Trophoblast cell (in vitro differentiated cells and primary cell): ENCODE data around the gene TARBP1.
A peak's percentile ranks its signal among the peaks of the same experiment; 100 is the strongest.

Experiments used
- DNase-seq, 2 donors: peaks; one replicate each; pipeline ENCODE4 v3.0.0-alpha.2; 2016
- H2AFZ ChIP-seq: 2 replicates; pipeline ENCODE4 v1.6.1; 2013; ENCODE audit warnings: low read length, moderate library complexity, mild to moderate bottlenecking; ENCODE audit not compliant: insufficient read depth, poor library complexity
- H2AK5ac ChIP-seq: 2 replicates; pipeline ENCODE4 v1.6.1; 2013; ENCODE audit warnings: mild to moderate bottlenecking, low read length
- H2BK120ac ChIP-seq: 2 replicates; pipeline ENCODE4 v1.6.1; 2013; ENCODE audit warnings: low read length, mild to moderate bottlenecking, moderate library complexity; ENCODE audit not compliant: insufficient read depth, poor library complexity
- H2BK12ac ChIP-seq: 2 replicates; pipeline ENCODE4 v1.6.1; 2013; ENCODE audit warnings: mild to moderate bottlenecking, low read length, moderate library complexity
- H2BK5ac ChIP-seq: 2 replicates; pipeline ENCODE4 v1.6.1; 2013; ENCODE audit warnings: low read length, low read depth, moderate library complexity, mild to moderate bottlenecking; ENCODE audit not compliant: poor library complexity
- H3K14ac ChIP-seq: 2 replicates; pipeline ENCODE4 v1.6.1; 2013; ENCODE audit warnings: mild to moderate bottlenecking, low read length
- H3K18ac ChIP-seq: 2 replicates; pipeline ENCODE4 v1.6.1; 2013; ENCODE audit warnings: mild to moderate bottlenecking, low read length
- H3K23ac ChIP-seq: 2 replicates; pipeline ENCODE4 v1.6.1; 2013; ENCODE audit warnings: low read length
- H3K27ac ChIP-seq: 2 replicates; pipeline ENCODE4 v1.5.1; 2013; ENCODE audit warnings: low read depth, mild to moderate bottlenecking, inconsistent platforms, low read length, moderate library complexity
- H3K27me3 ChIP-seq: 2 replicates; pipeline ENCODE4 v1.6.1; 2013; ENCODE audit warnings: inconsistent platforms, mild to moderate bottlenecking, low read length, moderate library complexity; ENCODE audit not compliant: insufficient read depth
- H3K36me3 ChIP-seq, 2 experiments: 1 replicate in 1 of 2; 2 replicates in 1 of 2; pipeline ENCODE4 v1.6.1; 2013; ENCODE audit warnings: low read length in 2 of 2, mild to moderate bottlenecking in 2 of 2, moderate library complexity in 1 of 2; ENCODE audit not compliant: insufficient read depth in 2 of 2, control insufficient read depth in 1 of 2
- H3K4ac ChIP-seq: 2 replicates; pipeline ENCODE4 v1.6.1; 2013; ENCODE audit warnings: low read depth, mild to moderate bottlenecking, low read length, moderate library complexity
- H3K4me1 ChIP-seq, 2 experiments: 1 replicate in 1 of 2; 2 replicates in 1 of 2; pipeline ENCODE4 v1.6.1; 2013; ENCODE audit warnings: low read length in 2 of 2, mild to moderate bottlenecking in 2 of 2, moderate library complexity in 1 of 2; ENCODE audit not compliant: insufficient read depth in 2 of 2, control insufficient read depth in 1 of 2
- H3K4me2 ChIP-seq: 2 replicates; pipeline ENCODE4 v1.6.1; 2013; ENCODE audit warnings: inconsistent platforms, mild to moderate bottlenecking, low read length, moderate library complexity
- H3K4me3 ChIP-seq: 2 replicates; pipeline ENCODE4 v1.5.1; 2013; ENCODE audit warnings: mild to moderate bottlenecking, low read depth, low read length, inconsistent platforms
- H3K79me1 ChIP-seq: one replicate; pipeline ENCODE4 v1.6.1; 2013; ENCODE audit warnings: low read length
- H3K79me2 ChIP-seq: 2 replicates; pipeline ENCODE4 v1.6.1; 2013; ENCODE audit warnings: low read length, mild to moderate bottlenecking; ENCODE audit not compliant: control insufficient read depth, insufficient read depth, poor library complexity
- H3K9ac ChIP-seq: 2 replicates; pipeline ENCODE4 v1.6.1; 2013; ENCODE audit warnings: mild to moderate bottlenecking, low read length
- H3K9me3 ChIP-seq: 2 replicates; pipeline ENCODE4 v1.6.1; 2013; ENCODE audit warnings: low read depth, mild to moderate bottlenecking, control low read depth, inconsistent platforms, low read length; ENCODE audit not compliant: insufficient read depth
- H4K12ac ChIP-seq: 2 replicates; pipeline ENCODE4 v1.6.1; 2013; ENCODE audit warnings: low read depth, mild to moderate bottlenecking, low read length, moderate library complexity
- H4K8ac ChIP-seq: 2 replicates; pipeline ENCODE4 v1.6.1; 2013; ENCODE audit warnings: low read depth, mild to moderate bottlenecking, low read length, moderate library complexity
- H4K91ac ChIP-seq: one replicate; pipeline ENCODE4 v1.6.1; 2013; ENCODE audit warnings: low read depth, mild to moderate bottlenecking, low read length, moderate library complexity
- WGBS: extraction: QIAGEN DNeasy Blood & Tissue Kit; methylation state at CpG from one replicate; pipeline ENCODE4 v1.1.7; 2013; ENCODE audit warnings: missing lambda C conversion rate; ENCODE audit not compliant: insufficient read length, insufficient coverage; ENCODE audit errors: extremely low coverage; 5-methylcytosine and 5-hydroxymethylcytosine counted together

Gene TARBP1

DNA sequence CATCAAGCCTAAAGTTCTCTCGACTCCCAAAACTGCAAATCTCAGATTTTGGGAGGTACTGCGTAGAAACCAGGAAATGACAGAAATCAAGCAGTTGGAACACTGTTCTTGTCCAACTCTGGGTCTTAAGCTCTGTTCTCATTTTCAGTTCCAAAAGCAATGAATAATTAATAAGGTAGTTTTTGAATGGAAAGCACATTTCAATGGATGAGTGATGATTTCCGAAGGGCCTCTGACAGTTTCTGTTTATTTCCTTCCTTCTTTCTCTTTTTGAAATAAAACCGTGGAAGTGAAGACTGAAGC lies 20.9 kb upstream of the TARBP1 start:
- no peaks in the 10 kb centered on the region for H3K27me3 ChIP-seq
- H3K79me2 ChIP-seq: peaks cover 1% of the 10 kb centered on the region
- no peak overlapping the region for H2BK5ac ChIP-seq
- peaks cover 6 to 7% of the 10 kb centered on the region in 2 experiments for H3K4me1 ChIP-seq
- H3K79me1 ChIP-seq: peaks cover 12% of the 10 kb centered on the region
- no peak overlapping the region for H3K27ac ChIP-seq
- H3K4me2 ChIP-seq: no peak overlapping the region
- no peak for DNase-seq
- no peak overlapping the region for H4K8ac ChIP-seq
- no CpG with 5 or more reads among the region's 4 CpGs for WGBS
- H4K91ac ChIP-seq: peak overlapping the region; percentile 64
- H3K14ac ChIP-seq: no peak overlapping the region
- H3K9me3 ChIP-seq: no peaks in the 10 kb centered on the region
- H3K4ac ChIP-seq: no peak overlapping the region
- peak overlapping the region; percentile 35 for H2AFZ ChIP-seq
- H2BK12ac ChIP-seq: peak overlapping the region; percentile 68
- H4K12ac ChIP-seq: no peak overlapping the region
- no peaks in the 10 kb centered on the region for H3K36me3 ChIP-seq
- H3K18ac ChIP-seq: no peak overlapping the region
- no peak overlapping the region for H3K4me3 ChIP-seq
- no peak overlapping the region for H3K9ac ChIP-seq
- H2BK120ac ChIP-seq: peak overlapping the region; percentile 12
- no peak overlapping the region for H2AK5ac ChIP-seq
- no peak overlapping the region for H3K23ac ChIP-seq

DNA sequence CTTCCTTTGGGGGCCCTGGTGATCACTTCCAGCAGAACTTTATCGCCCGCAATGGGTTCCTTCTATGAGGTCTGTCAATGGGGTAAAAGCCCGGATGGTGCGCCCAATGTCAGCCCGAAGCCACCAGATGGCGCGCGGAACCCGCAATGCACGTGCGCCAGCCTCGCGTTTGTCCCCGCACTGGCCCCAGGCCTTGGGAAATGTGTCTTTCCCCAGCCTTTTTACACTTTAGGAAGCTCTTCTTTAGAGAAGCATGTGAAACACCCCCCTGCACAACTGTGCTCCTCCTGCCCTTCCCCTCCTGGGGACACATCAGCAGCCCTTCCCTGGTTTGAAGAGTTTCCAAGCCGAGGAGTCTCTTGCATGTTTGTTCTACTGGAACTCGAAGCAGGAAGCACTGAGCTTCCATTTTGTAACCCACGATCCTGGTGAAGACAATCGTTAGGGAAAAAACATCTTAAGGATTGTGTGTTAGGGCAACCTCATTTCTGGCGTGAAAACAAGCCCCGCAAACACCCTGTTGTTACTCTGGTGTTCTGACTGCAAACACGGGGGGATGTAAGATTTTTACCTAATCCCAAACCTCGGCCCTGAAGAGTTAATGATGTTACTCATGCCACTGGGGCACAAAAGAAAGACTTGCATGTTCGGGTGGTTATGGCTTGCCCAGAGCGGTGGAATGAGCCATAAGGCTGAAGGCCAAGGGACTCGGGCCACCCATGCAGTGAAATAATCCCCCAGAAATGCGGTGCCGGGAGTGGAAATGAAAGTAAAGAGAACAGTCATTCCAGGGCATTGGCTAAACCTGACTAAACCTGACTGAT lies 20.4 kb upstream of the TARBP1 start:
- Histone ChIP-seq H3K27ac (no peak overlapping the region), H2BK120ac (peak overlapping the region; percentile 12), H3K9me3 (no peaks in the 10 kb centered on the region), H4K12ac (peak overlapping the region; percentile 19), H3K4me2 (no peak overlapping the region), H3K79me1 (peaks cover 14% of the 10 kb centered on the region), H3K23ac (no peak overlapping the region), H2AFZ (peak overlapping the region; percentile 35), H3K14ac (peak overlapping the region; percentile 67), H3K27me3 (no peaks in the 10 kb centered on the region), H3K79me2 (peaks cover 1% of the 10 kb centered on the region), H2BK5ac (peak overlapping the region; percentile 8), H3K36me3 (no peaks in the 10 kb centered on the region), H2AK5ac (peak overlapping the region; percentile 68), H4K8ac (peak overlapping the region; percentile 38), H4K91ac (peak overlapping the region; percentile 64), H3K4me3 (no peak overlapping the region), H2BK12ac (peak overlapping the region; percentile 68), H3K18ac (no peak overlapping the region), H3K9ac (no peak overlapping the region), H3K4me1 (peaks cover 8 to 9% of the 10 kb centered on the region in 2 experiments), H3K4ac (no peak overlapping the region)
- DNase-seq: peak; percentile 90 to 95
- no CpG with 5 or more reads among the region's 27 CpGs for WGBS

DNA sequence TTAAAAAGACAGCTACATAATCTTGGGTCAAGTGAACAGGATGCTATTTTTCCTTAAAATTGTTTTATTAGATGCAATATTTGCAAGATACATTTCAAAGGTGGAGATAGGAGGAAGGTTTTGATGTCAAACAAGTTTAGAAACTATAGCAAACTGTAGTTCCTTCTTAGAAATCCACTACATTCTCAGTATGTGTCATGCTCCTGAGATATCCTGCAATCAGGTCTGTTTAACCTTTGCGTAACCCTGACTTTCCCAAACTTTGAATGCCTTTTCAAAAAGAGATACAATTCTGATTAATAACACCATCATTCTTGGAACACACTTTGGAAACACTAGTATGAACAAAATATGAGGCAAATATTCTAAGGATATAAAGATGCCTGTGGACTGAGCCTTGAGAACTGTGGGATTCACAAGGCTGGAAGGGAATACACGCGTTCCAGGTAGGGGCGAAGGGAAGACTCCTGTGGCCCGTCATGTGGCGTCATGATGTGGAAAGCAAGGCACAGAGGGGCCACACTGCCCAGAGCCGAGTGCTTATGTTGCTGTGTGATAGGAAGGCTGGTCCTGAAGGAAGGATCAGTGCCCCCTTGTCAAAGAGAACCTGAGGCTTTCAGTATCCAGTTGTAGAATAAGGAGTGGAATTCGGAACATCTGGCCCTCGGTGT lies 19.6 kb upstream of the TARBP1 start:
- peaks cover 1% of the 10 kb centered on the region for H3K79me2 ChIP-seq
- no peak overlapping the region for H3K4me3 ChIP-seq
- peaks cover 15% of the 10 kb centered on the region for H3K79me1 ChIP-seq
- DNase-seq: no peak
- H3K4ac ChIP-seq: no peak overlapping the region
- H4K91ac ChIP-seq: no peak overlapping the region
- H3K23ac ChIP-seq: no peak overlapping the region
- no peak overlapping the region for H2BK5ac ChIP-seq
- H3K36me3 ChIP-seq: no peaks in the 10 kb centered on the region
- H4K12ac ChIP-seq: no peak overlapping the region
- H3K14ac ChIP-seq: no peak overlapping the region
- no peak overlapping the region for H3K27ac ChIP-seq
- H3K4me1 ChIP-seq: peaks cover 8 to 10% of the 10 kb centered on the region in 2 experiments
- no peak overlapping the region for H3K4me2 ChIP-seq
- no CpG with 5 or more reads among the region's 9 CpGs for WGBS
- no peak overlapping the region for H3K18ac ChIP-seq
- peak overlapping the region; percentile 89 for H2BK12ac ChIP-seq
- no peak overlapping the region for H4K8ac ChIP-seq
- no peak overlapping the region for H3K9ac ChIP-seq
- no peak overlapping the region for H2AFZ ChIP-seq
- no peaks in the 10 kb centered on the region for H3K9me3 ChIP-seq
- peak overlapping the region; percentile 84 for H2AK5ac ChIP-seq
- H3K27me3 ChIP-seq: no peaks in the 10 kb centered on the region
- H2BK120ac ChIP-seq: peak overlapping the region; percentile 9

DNA sequence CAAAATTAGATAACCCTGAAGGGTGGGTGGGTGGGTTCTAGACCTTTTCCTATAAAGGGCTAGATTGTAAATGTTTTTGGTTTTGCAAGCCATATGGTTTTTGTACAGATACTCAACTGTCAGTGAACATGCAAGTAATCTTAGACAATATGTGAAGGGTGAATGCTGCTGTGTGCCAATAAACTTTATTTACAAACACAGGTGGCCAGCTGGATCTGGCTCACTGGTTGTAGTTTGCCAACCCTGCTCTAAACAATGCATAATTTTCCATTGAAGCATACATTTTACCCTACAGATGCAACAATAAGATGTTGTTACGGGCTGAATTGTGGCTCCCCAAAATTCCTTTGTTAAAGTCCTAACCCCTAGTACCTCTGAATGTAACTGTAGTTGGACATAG lies 18.6 kb upstream of the TARBP1 start:
- Histone ChIP-seq H2BK120ac (no peak overlapping the region), H3K4me1 (peaks cover 8 to 10% of the 10 kb centered on the region in 2 experiments), H3K79me2 (peaks cover 1% of the 10 kb centered on the region), H3K23ac (no peak overlapping the region), H3K4me3 (no peak overlapping the region), H3K9me3 (no peaks in the 10 kb centered on the region), H3K79me1 (peaks cover 17% of the 10 kb centered on the region), H2AK5ac (no peak overlapping the region), H4K12ac (no peak overlapping the region), H3K18ac (no peak overlapping the region), H3K14ac (no peak overlapping the region), H2BK5ac (no peak overlapping the region), H4K91ac (no peak overlapping the region), H3K9ac (no peak overlapping the region), H3K36me3 (no peaks in the 10 kb centered on the region), H3K27ac (no peak overlapping the region), H2AFZ (no peak overlapping the region), H4K8ac (no peak overlapping the region), H3K4me2 (no peak overlapping the region), H2BK12ac (no peak overlapping the region), H3K27me3 (no peaks in the 10 kb centered on the region), H3K4ac (no peak overlapping the region)
- no peak for DNase-seq
- no CpG with 5 or more reads among the region's 1 CpG for WGBS
